K562 (cell line): ENCODE data around the gene SETD1B. TPM values are rescaled to one million over a fixed set of nuclear protein-coding genes. Genes with fewer than 3 reads are reported as not detected.

ENCODE experiments used
- ATAC-seq: fragments of 200-7000 bp; cut with Tn5 transposase; 3 replicates; pipeline ENCODE4 v1.9.1; 2020; ENCODE audit warnings: moderate library complexity
- BruUV-seq: library from RNA; stranded (reverse); fragments of 400-500 nt; replicated peaks from 2 replicates; lab custom pipeline; 2021; lab: Mats Ljungman, UMichigan
- CTCF ChIA-PET: fragments of 300-600 bp; formaldehyde crosslinking; extraction: SDS; loops from one replicate; lab custom pipeline; 2021; ENCODE audit warnings: low intra/inter-chr PET ratio; lab: Yijun Ruan, JAX
- POLR2A ChIA-PET: fragments of 300-600, 350-650 bp; sonication (Branson Sonifier 250); formaldehyde crosslinking; extraction: SDS; loops from one replicate; lab custom pipeline; 2021; ENCODE audit warnings: antibody characterized with exemption, inconsistent platforms; lab: Yijun Ruan, JAX
- DNase-seq, 4 experiments: peaks; one replicate each; pipeline versions ENCODE4 v3.0.0 to v3.0.0-alpha.2; 2011 to 2018; ENCODE audit warnings: low spot score in 3 of 4, mixed read lengths in 3 of 4; ENCODE audit errors: extremely low read depth in 1 of 4
- FAIRE-seq: peaks from 2 replicates; lab custom pipeline; 2011; peaks lifted over from hg19 to GRCh38; lab: Jason Lieb, UNC
- H2AFZ ChIP-seq: 2 replicates; pipeline ENCODE4 v1.6.0; 2011; ENCODE audit warnings: low read depth, low read length, control low read depth, inconsistent platforms
- H3K27ac ChIP-seq: fragments of 200-600 bp; 3 replicates; pipeline ENCODE4 v1.8.0; 2011; ENCODE audit warnings: low read depth, mild to moderate bottlenecking, control low read depth, inconsistent platforms, low read length, moderate library complexity, mixed read lengths; ENCODE audit errors: extremely low read depth
- H3K27me3 ChIP-seq, 2 experiments: fragments of 300-600 bp in 1 of 2; 2 replicates in 1 of 2; 3 replicates in 1 of 2; pipeline versions ENCODE4 v1.6.0 to v1.8.0; 2011; ENCODE audit warnings: inconsistent platforms in 2 of 2, low read length in 2 of 2, mild to moderate bottlenecking in 1 of 2, mixed read lengths in 1 of 2, moderate library complexity in 1 of 2; ENCODE audit not compliant: control insufficient read depth in 2 of 2, insufficient read depth in 2 of 2
- H3K36me3 ChIP-seq: fragments of 300-600 bp; 3 replicates; pipeline ENCODE4 v1.8.0; 2011; ENCODE audit warnings: mild to moderate bottlenecking, low read length, inconsistent platforms; ENCODE audit not compliant: control insufficient read depth, insufficient read depth
- H3K4me1 ChIP-seq, 2 experiments: fragments of 200-600 bp in 1 of 2; replicated peaks in 1 of 2; 2 replicates in 1 of 2; 3 replicates in 1 of 2; pipeline versions ENCODE4 v1.5.1 to v1.8.0; 2011; ENCODE audit warnings: inconsistent platforms in 2 of 2, low read length in 2 of 2, mild to moderate bottlenecking in 1 of 2, mixed read lengths in 1 of 2, moderate library complexity in 1 of 2; ENCODE audit not compliant: control insufficient read depth in 2 of 2, insufficient read depth in 2 of 2
- H3K4me2 ChIP-seq: 2 replicates; pipeline ENCODE4 v1.6.1; 2011; ENCODE audit warnings: low read length, control low read depth, inconsistent platforms, mixed read lengths; ENCODE audit not compliant: insufficient read depth
- H3K4me3 ChIP-seq: fragments of 200-600 bp; sonication (generic), shearing (Covaris generic); 2 replicates; pipeline ENCODE4 v1.5.1; 2016; ENCODE audit warnings: control low read depth, inconsistent platforms
- H3K79me2 ChIP-seq: fragments of 200-600 bp; 3 replicates; pipeline ENCODE4 v1.8.0; 2011; ENCODE audit warnings: low read length, inconsistent platforms; ENCODE audit not compliant: control insufficient read depth, insufficient read depth
- H3K9ac ChIP-seq, 2 experiments: 2 replicates each; pipeline versions ENCODE4 v1.6.0 to v1.6.1; 2011; ENCODE audit warnings: low read depth in 2 of 2, low read length in 2 of 2, control low read depth in 1 of 2, inconsistent platforms in 1 of 2, mild to moderate bottlenecking in 1 of 2, mixed read lengths in 1 of 2; ENCODE audit not compliant: insufficient read depth in 1 of 2
- H3K9me1 ChIP-seq: one replicate; pipeline ENCODE4 v1.6.0; 2011; ENCODE audit warnings: inconsistent platforms, mild to moderate bottlenecking, low read length, moderate library complexity; ENCODE audit not compliant: control insufficient read depth, insufficient read depth
- H3K9me3 ChIP-seq: replicated peaks from 2 replicates; pipeline ENCODE4 v1.5.1; 2011; ENCODE audit warnings: low read depth, low read length, inconsistent platforms; ENCODE audit not compliant: control insufficient read depth, insufficient read depth
- H4K20me1 ChIP-seq: replicated peaks from 2 replicates; pipeline ENCODE4 v1.6.1; 2011; ENCODE audit warnings: low read length, inconsistent platforms, mixed read lengths; ENCODE audit not compliant: control insufficient read depth, insufficient read depth
- BRCA1 ChIP-seq, 2 experiments: fragments of 450-650 bp in 1 of 2; sonication (generic) in 1 of 2; formaldehyde crosslinking in 1 of 2; IDR thresholded peaks; 2 replicates each; pipeline versions ENCODE4 v1.5.0 to v1.6.1; 2017 to 2020; ENCODE audit warnings: mild to moderate bottlenecking in 1 of 2, missing genetic modification reagents in 1 of 2
- EP400 ChIP-seq: fragments of 450-650 bp; IDR thresholded peaks from 2 replicates; pipeline ENCODE4 v1.6.1; 2017; ENCODE audit warnings: antibody characterized with exemption, mild to moderate bottlenecking, moderate library complexity
- FOXA3 ChIP-seq, 2 experiments: fragments of 450-650 bp in 1 of 2; sonication (generic) in 1 of 2; formaldehyde crosslinking; IDR thresholded peaks in 1 of 2; conservative IDR thresholded peaks in 1 of 2; 2 replicates each; pipeline versions ENCODE4 v1.4.0 to v1.8.0; 2020 to 2022; ENCODE audit warnings: mild to moderate bottlenecking in 2 of 2, missing genetic modification reagents in 1 of 2
- KDM2B ChIP-seq: fragments of 250-450 bp; sonication (Bioruptor Pico); IDR thresholded peaks from 2 replicates; pipeline ENCODE4 v1.8.0; 2021; ENCODE audit warnings: mild to moderate bottlenecking, moderate library complexity
- KLF6 ChIP-seq: fragments of 250-450 bp; sonication (Bioruptor Pico); IDR thresholded peaks from 2 replicates; pipeline ENCODE4 v1.4.0; 2020; ENCODE audit warnings: mild to moderate bottlenecking, moderate library complexity, borderline replicate concordance
- LARP7 ChIP-seq: fragments of 450-650 bp; IDR thresholded peaks from 2 replicates; pipeline ENCODE4 v1.6.1; 2016
- MIER1 ChIP-seq: fragments of 450-650 bp; IDR thresholded peaks from 2 replicates; pipeline ENCODE4 v1.6.1; 2016; ENCODE audit warnings: antibody characterized with exemption, mild to moderate bottlenecking, low read depth
- TRIM28 ChIP-seq: fragments of 450-650 bp; IDR thresholded peaks from 2 replicates; pipeline ENCODE4 v1.6.1; 2017
- ZBED1 ChIP-seq: IDR thresholded peaks from 2 replicates; pipeline ENCODE4 v1.6.1; 2014
- WGBS: fragments of 100-300 bp; shearing (Covaris generic); methylation state at CpG from one replicate; pipeline ENCODE4 v1.1.6; 2016; ENCODE audit warnings: low coverage, mixed read lengths; ENCODE audit not compliant: insufficient coverage; ENCODE audit errors: missing lambda C conversion rate; 5-methylcytosine and 5-hydroxymethylcytosine counted together
- in situ Hi-C: fragments of 300-500 bp; cut with MboI; formaldehyde crosslinking; loops from 4 replicates; pipeline ENCODE4 v1.15.0; 2018; ENCODE audit warnings: inconsistent platforms, mixed read lengths
- intact Hi-C: fragments of 100-400 bp; cut with micrococcal nuclease; formaldehyde crosslinking; loops from 2 replicates; pipeline ENCODE4 v1.14.2; 2022
- polyA plus RNA-seq, 8 experiments: library from polyadenylated mRNA; depleted of rRNA in 4 of 8; stranded (reverse) in 5 of 8; unstranded in 3 of 8; fragments of >200 nt; fragmentation: Nextera tagmentation in 2 of 8; fragmentation: Illumina TruSeq in 1 of 8; extraction: Ambion mirVana in 2 of 8; extraction: Trizol in 1 of 8; gene quantifications; 2 replicates each; pipeline versions ENCODE4 v1.2.1 to v1.2.3, GENCODE V29; 2011 to 2014; ENCODE audit warnings: inconsistent platforms in 1 of 8, missing spikeins in 1 of 8
- total RNA-seq, 7 experiments: library from RNA; depleted of rRNA in 6 of 7; stranded (reverse); fragments of >200 nt in 6 of 7; fragmentation: Illumina TruSeq in 2 of 7; extraction: Trizol in 2 of 7; gene quantifications; 2 replicates each; pipeline versions ENCODE4 v1.2.1 to v1.2.3, GENCODE V29; 2011 to 2021; ENCODE audit warnings: low replicate concordance in 1 of 7
- TF ChIP-seq, protein P1 (sequence below): fragments of 450-650 bp; formaldehyde crosslinking; IDR thresholded peaks from 2 replicates; pipeline ENCODE4 v1.4.0; 2022; ENCODE audit warnings: missing genetic modification characterization
- TF ChIP-seq, protein P2 (sequence below): fragments of 250-450 bp; sonication (Bioruptor Pico); IDR thresholded peaks from 2 replicates; pipeline ENCODE4 v1.5.1; 2021; ENCODE audit warnings: mild to moderate bottlenecking
- TF ChIP-seq, protein P3 (sequence below): sonication (generic); formaldehyde crosslinking; IDR thresholded peaks from 2 replicates; pipeline ENCODE4 v1.8.1; 2023; ENCODE audit warnings: mild to moderate bottlenecking, missing genetic modification reagents
- TF ChIP-seq, protein P4 (sequence below), 2 experiments: fragments of 200-800 bp in 1 of 2; sonication (Bioruptor generic) in 1 of 2; sonication (generic) in 1 of 2; formaldehyde crosslinking in 1 of 2; IDR thresholded peaks in 1 of 2; conservative IDR thresholded peaks in 1 of 2; 2 replicates each; pipeline versions ENCODE4 v1.5.0 to v1.6.1; 2016 to 2020; ENCODE audit warnings: missing compliant biosample characterization in 1 of 2, missing genetic modification characterization in 1 of 2, missing genetic modification reagents in 1 of 2
- TF ChIP-seq, protein P5 (sequence below): fragments of 250-450 bp; sonication (Bioruptor Pico); IDR thresholded peaks from 2 replicates; pipeline ENCODE4 v1.8.0; 2021; ENCODE audit warnings: borderline replicate concordance, mild to moderate bottlenecking, moderate library complexity; ENCODE audit not compliant: poor library complexity, severe bottlenecking

Gene SETD1B
- total and polyA plus RNA-seq, 9 of the 15 experiments (the other 6 are each of a cell fraction or from before 2014, with no cell fraction given): 0.48 to 26.6 (median 2.3) TPM

DNA sequence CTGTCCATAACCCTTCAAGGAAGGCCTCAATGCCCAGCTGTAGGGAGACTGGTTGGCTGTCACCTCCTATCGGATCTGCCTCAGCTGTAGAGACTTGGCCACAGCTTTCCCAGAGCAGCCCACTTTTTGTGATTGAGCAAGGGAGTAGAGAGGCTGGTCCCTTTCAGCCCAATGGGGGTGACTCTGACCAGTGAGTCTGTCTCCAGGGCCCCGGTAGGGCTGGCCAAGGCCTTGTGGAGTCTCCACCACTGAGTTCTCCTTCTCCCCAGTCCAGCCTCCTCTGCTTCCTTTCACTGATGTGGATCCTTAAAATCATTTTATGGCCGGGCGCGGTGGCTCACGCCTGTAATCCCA lies 69.4 kb downstream of the SETD1B start:
- intact Hi-C loops (no loop called here), in situ Hi-C loops (no loop called here)
- Histone ChIP-seq H3K9me3 (no peaks in the 10 kb centered on the region), H3K4me3 (no peak overlapping the region), H3K9me1 (no peaks in the 10 kb centered on the region), H3K27me3 (no peaks in the 10 kb centered on the region), H3K9ac (peak overlapping the region in 1 of 2 experiments; percentile 55; a peak in 1 of 4 replicates), H2AFZ (no peak overlapping the region), H4K20me1 (no peaks in the 10 kb centered on the region), H3K79me2 (no peaks in the 10 kb centered on the region), H3K4me2 (no peak overlapping the region), H3K4me1 (peaks cover 5 to 11% of the 10 kb centered on the region in 2 experiments), H3K36me3 (no peaks in the 10 kb centered on the region), H3K27ac (no peak overlapping the region)
- ChIA-PET CTCF (no interaction called here), POLR2A (interaction anchor here (0.8 kb wide), 1 partner anchor 12 kb away, joined by 3 read pairs; no protein-coding TSS in a partner anchor)
- BruUV-seq: no TSS peak
- no peak for ATAC-seq
- WGBS: 82% methylated on average over 5 of the region's 6 CpGs
- peak in 1 of 4 experiments; percentile 4 for DNase-seq
- FAIRE-seq: no peak
- TF ChIP-seq, protein P1, sequence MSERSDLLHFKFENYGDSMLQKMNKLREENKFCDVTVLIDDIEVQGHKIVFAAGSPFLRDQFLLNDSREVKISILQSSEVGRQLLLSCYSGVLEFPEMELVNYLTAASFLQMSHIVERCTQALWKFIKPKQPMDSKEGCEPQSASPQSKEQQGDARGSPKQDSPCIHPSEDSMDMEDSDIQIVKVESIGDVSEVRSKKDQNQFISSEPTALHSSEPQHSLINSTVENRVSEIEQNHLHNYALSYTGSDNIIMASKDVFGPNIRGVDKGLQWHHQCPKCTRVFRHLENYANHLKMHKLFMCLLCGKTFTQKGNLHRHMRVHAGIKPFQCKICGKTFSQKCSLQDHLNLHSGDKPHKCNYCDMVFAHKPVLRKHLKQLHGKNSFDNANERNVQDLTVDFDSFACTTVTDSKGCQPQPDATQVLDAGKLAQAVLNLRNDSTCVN (CRISPR knock-in tag): no peak
- TF ChIP-seq, protein P2, sequence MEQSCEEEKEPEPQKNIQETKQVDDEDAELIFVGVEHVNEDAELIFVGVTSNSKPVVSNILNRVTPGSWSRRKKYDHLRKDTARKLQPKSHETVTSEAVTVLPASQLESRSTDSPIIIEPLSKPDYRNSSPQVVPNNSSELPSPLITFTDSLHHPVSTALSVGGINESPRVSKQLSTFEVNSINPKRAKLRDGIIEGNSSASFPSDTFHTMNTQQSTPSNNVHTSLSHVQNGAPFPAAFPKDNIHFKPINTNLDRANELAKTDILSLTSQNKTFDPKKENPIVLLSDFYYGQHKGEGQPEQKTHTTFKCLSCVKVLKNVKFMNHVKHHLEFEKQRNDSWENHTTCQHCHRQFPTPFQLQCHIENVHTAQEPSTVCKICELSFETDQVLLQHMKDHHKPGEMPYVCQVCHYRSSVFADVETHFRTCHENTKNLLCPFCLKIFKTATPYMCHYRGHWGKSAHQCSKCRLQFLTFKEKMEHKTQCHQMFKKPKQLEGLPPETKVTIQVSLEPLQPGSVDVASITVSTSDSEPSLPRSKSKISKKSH: no peak
- TF ChIP-seq BRCA1 (IDR thresholded peaks at IDR 0.05) (no peak), BRCA1 (CRISPR knock-in tag; IDR thresholded peaks at IDR 0.05) (no peak), MIER1 (no peak), LARP7 (no peak), KLF6 (CRISPR knock-in tag) (no peak), ZBED1 (no peak), KDM2B (no peak), FOXA3 (CRISPR knock-in tag; conservative IDR thresholded peaks at IDR 0.05 in 1 of 2, IDR thresholded peaks at IDR 0.05 in 1 of 2) (no peak), TRIM28 (no peak), EP400 (no peak)
- TF ChIP-seq, protein P3, sequence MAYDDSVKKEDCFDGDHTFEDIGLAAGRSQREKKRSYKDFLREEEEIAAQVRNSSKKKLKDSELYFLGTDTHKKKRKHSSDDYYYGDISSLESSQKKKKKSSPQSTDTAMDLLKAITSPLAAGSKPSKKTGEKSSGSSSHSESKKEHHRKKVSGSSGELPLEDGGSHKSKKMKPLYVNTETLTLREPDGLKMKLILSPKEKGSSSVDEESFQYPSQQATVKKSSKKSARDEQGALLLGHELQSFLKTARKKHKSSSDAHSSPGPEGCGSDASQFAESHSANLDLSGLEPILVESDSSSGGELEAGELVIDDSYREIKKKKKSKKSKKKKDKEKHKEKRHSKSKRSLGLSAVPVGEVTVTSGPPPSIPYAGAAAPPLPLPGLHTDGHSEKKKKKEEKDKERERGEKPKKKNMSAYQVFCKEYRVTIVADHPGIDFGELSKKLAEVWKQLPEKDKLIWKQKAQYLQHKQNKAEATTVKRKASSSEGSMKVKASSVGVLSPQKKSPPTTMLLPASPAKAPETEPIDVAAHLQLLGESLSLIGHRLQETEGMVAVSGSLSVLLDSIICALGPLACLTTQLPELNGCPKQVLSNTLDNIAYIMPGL: no peak
- TF ChIP-seq, protein P4, sequence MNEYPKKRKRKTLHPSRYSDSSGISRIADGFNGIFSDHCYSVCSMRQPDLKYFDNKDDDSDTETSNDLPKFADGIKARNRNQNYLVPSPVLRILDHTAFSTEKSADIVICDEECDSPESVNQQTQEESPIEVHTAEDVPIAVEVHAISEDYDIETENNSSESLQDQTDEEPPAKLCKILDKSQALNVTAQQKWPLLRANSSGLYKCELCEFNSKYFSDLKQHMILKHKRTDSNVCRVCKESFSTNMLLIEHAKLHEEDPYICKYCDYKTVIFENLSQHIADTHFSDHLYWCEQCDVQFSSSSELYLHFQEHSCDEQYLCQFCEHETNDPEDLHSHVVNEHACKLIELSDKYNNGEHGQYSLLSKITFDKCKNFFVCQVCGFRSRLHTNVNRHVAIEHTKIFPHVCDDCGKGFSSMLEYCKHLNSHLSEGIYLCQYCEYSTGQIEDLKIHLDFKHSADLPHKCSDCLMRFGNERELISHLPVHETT (CRISPR knock-in tag; conservative IDR thresholded peaks at IDR 0.05 in 1 of 2, IDR thresholded peaks at IDR 0.05 in 1 of 2): no peak
- TF ChIP-seq, protein P5, sequence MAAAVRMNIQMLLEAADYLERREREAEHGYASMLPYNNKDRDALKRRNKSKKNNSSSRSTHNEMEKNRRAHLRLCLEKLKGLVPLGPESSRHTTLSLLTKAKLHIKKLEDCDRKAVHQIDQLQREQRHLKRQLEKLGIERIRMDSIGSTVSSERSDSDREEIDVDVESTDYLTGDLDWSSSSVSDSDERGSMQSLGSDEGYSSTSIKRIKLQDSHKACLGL (CRISPR knock-in tag): no peak
